Fibroblast of villous mesenchyme (primary cell): ENCODE results near the gene SMARCA2. TPM values are rescaled to one million over a fixed set of nuclear protein-coding genes. Genes with fewer than 3 reads are reported as not detected.
A peak's percentile ranks its signal among the peaks of the same experiment; 100 is the strongest.
"Not testable (repeated sequence)": the region's sequence is repeated elsewhere in the genome, so short reads cannot be mapped to it uniquely, and the experiment has no call there.

ENCODE experiments used
- DNase-seq: peaks from one replicate; pipeline ENCODE4 v3.0.0-alpha.2; 2010; ENCODE audit warnings: low read depth
- H3K4me3 ChIP-seq: 2 replicates; pipeline ENCODE4 v1.5.1; 2011; ENCODE audit warnings: low read depth, mild to moderate bottlenecking, low read length
- total RNA-seq: library from RNA; depleted of rRNA; stranded (reverse); fragments of >200 nt; gene quantifications from 2 replicates; pipeline ENCODE4 v1.2.3, GENCODE V29; 2012
- TF ChIP-seq, protein P1 (sequence below): IDR thresholded peaks from 2 replicates; pipeline ENCODE4 v1.5.1; 2012; ENCODE audit warnings: low read depth, mild to moderate bottlenecking, low read length; ENCODE audit not compliant: insufficient read depth

SMARCA2 gene
- total RNA-seq, 1 donor = 51.4 TPM

DNA sequence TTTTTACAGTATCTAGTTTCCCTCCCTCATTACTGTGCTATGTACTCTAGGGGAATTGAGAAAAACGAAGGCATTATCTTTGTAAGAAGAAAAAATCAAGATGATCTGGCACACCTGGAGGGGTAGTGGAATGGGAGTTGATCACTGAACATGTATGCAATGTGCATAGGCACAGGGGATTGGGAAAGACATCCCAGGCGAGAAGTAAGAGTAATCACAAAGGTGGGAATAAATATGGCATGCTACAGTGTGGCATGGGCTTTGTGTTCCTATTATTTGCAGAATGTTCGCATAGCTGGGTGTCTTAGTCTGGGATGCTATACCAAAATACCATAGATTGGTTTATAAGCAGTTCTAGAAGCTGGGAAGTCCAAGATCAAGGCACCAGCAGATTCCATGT, 130.6 kb downstream of the SMARCA2 start:
- TF ChIP-seq, protein P1, sequence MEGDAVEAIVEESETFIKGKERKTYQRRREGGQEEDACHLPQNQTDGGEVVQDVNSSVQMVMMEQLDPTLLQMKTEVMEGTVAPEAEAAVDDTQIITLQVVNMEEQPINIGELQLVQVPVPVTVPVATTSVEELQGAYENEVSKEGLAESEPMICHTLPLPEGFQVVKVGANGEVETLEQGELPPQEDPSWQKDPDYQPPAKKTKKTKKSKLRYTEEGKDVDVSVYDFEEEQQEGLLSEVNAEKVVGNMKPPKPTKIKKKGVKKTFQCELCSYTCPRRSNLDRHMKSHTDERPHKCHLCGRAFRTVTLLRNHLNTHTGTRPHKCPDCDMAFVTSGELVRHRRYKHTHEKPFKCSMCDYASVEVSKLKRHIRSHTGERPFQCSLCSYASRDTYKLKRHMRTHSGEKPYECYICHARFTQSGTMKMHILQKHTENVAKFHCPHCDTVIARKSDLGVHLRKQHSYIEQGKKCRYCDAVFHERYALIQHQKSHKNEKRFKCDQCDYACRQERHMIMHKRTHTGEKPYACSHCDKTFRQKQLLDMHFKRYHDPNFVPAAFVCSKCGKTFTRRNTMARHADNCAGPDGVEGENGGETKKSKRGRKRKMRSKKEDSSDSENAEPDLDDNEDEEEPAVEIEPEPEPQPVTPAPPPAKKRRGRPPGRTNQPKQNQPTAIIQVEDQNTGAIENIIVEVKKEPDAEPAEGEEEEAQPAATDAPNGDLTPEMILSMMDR = no peak
- H3K4me3 ChIP-seq = no peak overlapping the region
- no peak for DNase-seq

DNA sequence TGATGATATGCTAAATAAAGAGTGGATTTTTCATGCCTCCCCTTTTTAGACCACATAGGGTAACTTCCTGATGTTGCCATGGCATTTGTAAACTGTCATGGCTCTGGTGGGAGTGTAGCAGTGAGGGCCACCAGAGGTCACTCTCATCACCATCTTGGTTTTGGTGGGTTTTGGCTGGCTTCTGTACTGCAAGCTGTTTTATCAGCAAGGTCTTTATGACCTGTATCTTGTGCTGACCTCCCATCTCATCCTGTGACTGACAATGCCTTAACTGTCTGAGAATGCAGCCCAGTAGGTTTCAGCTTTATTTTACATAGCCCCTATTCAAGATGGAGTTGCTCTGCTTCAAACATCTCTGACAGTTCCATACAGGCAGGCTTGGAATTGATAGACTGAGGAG, 131.6 kb downstream of the SMARCA2 start:
- not testable (repeated sequence) for H3K4me3 ChIP-seq, DNase-seq
- TF ChIP-seq, protein P1 = peak; percentile 20

DNA sequence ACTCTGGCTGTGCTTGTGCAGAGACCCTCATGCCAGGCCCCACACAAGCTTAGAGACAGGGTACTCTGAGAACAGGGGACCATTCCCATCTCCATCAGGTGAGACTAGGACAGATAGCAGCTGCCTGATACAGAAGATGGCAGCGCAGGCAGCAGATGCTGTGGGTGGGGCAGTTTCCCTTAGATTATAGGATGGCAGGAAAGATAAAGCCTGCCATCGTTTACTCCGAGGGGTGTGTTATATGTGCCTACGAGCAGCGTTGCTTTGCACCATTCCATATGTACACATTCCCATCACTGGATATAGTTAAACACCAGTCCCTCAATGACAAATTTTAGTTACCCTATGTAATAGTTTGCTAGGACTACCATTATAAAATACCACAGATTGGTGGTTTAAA, 135.2 kb downstream of the SMARCA2 start:
- TF ChIP-seq, protein P1 = no peak
- no peak overlapping the region for H3K4me3 ChIP-seq
- no peak for DNase-seq

DNA sequence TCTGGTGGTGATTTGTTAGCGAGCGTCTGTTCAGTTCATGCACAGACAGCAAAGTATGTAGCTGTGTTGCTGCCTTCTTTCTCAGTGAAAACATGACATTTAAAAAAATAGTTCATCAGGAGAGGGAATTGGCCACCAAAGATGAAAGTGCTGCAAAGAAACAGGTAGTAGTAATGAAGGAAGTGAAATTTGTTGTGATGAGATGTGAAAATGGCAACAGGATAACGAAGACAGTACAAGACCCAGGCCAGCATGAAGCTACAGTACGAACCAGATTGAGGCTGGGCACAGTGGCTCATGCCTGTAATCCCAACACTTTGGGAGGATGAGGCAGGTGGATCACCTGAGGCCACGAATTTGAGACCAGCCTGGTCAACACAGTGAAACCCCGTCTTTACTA, 136.0 kb downstream of the SMARCA2 start:
- no peak overlapping the region for H3K4me3 ChIP-seq
- TF ChIP-seq, protein P1 = no peak
- DNase-seq = no peak

DNA sequence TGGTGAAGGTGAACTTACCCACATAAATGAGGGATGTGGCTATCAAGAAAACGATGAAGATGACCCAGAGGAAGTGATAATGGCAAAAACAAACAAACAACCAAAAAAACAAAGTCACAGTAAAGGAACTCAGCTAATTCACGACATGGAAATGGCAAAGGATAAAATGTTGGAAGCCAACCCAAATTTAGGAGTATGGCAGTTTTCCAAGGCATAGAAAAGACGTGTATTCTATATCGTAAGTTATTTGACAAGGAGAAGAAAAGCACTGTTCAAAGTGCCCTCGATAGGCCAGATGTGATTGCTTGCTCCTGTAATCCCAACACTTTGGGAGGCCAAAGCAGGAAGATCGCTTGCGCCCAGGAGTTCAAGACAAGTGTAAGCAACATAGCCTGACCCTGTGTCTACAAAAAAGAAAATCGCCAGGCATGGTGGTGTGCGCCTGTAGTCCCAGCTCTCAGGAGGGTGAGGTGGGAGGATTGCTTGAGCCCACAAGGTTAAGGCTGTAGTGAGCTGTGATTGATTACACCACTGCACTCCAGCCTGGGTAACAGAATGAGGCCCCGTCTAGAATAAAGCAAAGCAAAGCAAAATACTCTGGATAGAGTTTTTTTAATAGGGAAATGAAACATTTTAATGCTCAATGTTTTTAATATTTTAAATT, 138.0 kb downstream of the SMARCA2 start:
- no peak overlapping the region for H3K4me3 ChIP-seq
- TF ChIP-seq, protein P1 = no peak
- DNase-seq = no peak

DNA sequence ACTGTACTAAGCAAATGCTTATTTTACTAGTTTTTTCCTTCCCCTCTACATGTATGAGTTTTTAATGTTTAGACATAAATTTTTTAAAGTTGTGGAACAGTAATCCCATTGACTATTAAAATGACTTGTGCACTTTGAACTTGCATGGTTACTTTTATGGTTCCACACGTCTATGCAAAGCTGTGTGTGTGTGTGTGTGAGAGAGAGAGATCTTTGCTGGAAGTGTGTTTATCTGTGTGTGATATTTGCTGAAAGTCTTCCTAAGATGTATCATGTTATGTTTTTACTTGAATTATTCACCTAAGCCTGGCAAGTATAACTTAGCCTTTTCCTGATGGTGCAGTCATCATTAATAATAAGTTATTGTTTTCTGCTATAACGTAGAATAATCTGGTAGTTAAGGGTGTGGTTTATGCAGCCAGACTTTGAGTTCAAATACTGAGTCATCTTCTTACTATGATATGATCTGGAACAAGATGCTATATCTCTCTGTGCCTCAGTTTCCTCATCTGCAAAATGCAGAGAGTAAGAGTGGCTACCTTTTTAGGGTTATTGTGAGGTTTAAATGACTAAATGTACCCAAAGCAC, 138.6 kb downstream of the SMARCA2 start:
- TF ChIP-seq, protein P1 = no peak
- DNase-seq = no peak
- no peak overlapping the region for H3K4me3 ChIP-seq
